T-helper 22 cell (primary cell): Measurements from ENCODE around the gene BCL2L1.

Experiments used
- DNase-seq: peaks from one replicate; pipeline ENCODE4 v3.0.0-alpha.2; 2020; ENCODE audit warnings: low read depth

The BCL2L1 gene

GRCh38 chr20:31708736-31709534 lies 13.7 kb downstream of the BCL2L1 start:
- DNase-seq, result no peak

DNA sequence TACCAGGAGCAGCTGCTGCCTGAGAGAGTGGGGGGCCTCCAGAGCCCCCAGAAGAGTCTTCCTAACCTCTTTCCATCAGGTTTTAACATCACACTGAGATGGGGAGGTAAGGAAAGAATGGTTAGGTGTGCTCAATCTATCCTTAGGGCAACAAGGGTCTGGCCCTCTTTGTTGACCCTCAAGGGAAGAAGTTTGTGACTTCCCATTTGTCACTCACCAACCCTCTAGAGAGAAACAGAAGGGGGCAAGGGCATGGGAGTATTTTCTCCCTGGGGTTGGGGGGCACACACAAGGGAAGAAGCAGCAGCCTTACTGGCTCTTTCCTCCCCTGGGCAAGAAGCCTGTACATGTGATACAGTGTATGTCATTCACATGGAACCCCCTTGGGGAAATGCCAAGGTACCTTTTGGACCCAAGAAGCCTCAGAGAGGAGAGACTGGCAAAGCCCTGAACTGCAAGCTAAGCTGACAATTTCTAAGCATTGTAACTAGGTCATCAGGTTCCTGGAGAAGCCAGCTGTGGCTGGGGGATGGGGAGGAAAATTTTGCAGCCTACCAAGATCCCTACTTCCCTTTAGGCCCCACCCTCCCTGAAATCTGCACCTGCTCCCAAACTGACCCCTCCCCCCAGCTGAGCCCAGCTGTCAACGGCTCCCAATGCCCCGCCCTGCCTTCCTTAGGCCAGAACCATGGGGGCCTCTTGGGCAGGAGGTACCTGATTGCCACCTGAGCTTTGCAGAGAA lies 14.5 kb downstream of the BCL2L1 start:
- DNase-seq, result no peak

- no peak for DNase-seq
These were observed 15.4 kb downstream of the BCL2L1 start for GRCh38 chr20:31707258-31707615.

DNA sequence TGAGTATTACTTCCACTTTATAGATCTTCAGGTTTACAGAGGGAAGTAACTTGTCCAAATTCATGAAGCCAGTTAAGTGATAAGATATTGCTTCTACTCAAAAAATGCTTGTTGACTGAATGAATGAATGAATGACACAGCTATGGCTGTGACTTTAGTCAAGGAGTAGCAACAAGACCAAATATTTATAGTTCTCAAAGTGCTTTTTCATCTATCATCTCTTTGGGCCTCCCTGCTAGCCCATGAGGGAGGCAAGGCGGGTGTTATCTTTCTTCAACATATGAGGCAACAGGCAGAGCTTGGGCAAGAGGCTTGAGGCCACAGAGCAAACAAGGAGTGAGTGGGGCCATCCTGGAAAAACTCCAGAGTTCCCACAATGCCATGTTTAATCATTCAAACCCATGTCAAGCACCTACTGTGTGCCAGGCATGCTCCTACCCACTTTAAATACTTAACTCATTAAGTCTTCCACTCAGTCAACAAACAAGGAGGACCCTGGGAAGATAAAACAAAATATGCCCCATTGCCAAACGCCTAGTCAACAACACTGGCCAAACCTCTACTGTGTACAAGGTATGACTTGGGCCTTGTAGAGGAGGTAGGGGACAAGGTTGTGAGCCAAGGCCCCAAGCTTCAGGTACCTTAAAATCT lies 15.9 kb downstream of the BCL2L1 start:
- DNase-seq, result no peak

DNA sequence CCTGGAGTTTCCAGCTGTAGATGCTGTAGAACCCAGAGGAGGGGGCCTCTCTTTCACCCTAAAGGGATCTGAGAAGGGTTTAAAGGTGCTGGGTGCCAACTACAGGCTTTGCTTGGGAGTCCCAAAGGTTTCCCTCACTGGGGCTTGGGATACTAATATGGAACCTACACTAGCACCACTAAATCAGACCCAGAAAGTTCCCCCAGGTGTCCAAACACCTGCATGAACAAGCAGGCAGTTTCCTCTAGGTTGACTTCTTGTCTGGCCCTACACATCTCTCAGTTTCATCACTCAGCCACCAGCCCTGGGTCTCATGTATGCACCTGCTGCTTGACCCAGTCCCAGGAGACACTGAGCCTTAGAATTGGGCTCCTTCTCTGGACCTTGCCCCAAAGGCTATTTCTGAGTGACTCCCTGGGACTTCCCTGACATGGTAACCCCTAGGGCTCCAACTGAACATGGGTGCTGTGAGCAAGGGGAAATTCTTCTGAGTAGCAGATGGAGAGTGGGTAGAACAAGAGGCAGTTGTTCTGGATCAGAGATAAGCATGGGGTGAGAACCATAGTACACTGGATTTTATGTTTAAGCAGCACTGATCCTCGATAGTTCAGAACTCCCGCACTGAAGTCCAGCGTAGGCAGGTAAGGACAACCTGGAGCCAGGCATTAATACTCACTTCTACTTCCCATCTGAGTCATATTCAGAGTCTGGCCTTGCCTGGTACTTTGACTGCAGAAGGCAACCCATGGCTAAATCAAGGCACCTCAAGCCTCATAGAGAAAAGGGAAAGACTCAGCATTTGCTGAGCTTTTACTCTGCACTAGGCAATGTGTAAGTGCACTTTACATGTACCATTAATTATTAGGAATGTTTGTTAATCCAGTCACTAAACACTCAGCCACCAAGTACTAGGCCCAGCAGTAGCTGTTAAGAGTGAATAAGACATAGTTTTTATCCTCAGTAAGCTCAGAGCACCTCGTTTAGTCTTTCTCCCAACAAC lies 16.8 kb downstream of the BCL2L1 start:
- no peak for DNase-seq

- DNase-seq, result no peak
These were observed 17.5 kb downstream of the BCL2L1 start for GRCh38 chr20:31705191-31705590.

DNA sequence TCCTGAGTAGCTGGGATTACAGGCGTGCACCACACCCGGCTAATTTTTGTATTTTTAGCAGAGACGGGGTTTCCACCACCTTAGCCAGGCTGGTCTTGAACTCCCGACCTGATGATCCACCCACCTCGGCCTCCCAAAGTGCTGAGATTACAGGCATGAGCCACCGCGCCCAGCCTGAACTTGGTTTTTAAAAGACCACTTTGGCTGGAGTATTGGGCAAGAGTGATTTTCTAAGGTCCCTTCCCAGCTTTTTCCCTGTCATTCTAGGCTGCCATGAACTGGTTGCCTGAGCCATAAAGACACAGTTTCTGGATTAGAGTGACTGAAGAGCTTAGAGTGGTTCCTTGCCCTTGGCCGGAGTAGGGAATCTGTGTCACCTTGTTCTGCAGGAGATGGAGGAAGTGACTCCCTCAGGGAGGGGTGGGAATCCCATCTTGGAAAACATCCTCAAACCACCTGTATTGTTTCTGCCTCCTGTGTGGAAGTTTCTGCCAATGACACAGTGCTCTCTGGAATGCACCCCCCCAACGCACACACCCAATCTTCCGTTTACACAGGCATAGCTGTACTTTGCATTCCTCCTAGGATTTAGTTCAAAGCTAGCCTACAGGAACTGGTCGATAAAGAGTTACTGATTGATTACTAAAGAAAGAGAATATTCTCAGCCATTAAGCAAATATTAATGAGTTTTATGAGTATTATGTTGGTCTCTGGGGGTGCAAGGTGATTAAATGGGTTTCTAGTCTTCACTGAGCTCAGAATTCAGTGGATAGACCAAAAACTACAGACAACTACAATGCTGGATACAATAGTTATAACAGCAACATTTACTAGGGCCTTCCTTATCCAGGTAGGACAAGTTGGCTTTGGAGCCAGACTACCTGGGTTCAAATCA lies 18.2 kb downstream of the BCL2L1 start:
- DNase-seq, result no peak

GRCh38 chr20:31701591-31701990 lies 21.1 kb downstream of the BCL2L1 start:
- no peak for DNase-seq

GRCh38 chr20:31700747-31701146 lies 21.9 kb downstream of the BCL2L1 start:
- no peak for DNase-seq

- DNase-seq, result no peak
These were observed 22.6 kb downstream of the BCL2L1 start for GRCh38 chr20:31699801-31700728.

GRCh38 chr20:31698803-31699718 lies 23.6 kb downstream of the BCL2L1 start:
- no peak for DNase-seq

DNA sequence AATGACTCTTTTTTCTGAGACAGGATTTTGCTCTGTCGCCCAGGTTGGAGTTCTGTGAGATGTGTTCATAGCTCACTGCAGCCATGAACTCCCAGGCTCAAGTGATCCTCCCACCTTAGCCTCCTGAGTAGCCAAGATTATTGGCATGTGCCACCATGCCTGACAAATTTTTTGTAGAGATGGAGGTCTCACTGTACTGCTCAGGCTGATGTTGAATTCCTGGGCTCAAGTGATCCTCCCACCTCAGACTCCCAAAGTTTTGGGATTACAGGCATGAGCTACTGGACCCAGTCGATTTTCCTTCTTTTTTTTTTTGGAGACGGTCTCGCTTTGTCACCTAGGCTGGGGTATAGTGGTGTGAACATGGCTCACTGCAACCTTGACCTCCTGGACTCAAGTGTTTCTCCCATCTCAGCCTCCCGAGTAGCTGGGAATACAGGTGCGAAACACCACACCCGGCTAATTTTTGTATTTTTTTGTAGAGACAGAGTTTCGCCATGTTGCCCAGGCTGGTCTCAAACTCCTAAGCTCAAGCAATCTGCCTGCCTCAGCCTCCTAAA lies 24.3 kb downstream of the BCL2L1 start:
- DNase-seq, result no peak

DNA sequence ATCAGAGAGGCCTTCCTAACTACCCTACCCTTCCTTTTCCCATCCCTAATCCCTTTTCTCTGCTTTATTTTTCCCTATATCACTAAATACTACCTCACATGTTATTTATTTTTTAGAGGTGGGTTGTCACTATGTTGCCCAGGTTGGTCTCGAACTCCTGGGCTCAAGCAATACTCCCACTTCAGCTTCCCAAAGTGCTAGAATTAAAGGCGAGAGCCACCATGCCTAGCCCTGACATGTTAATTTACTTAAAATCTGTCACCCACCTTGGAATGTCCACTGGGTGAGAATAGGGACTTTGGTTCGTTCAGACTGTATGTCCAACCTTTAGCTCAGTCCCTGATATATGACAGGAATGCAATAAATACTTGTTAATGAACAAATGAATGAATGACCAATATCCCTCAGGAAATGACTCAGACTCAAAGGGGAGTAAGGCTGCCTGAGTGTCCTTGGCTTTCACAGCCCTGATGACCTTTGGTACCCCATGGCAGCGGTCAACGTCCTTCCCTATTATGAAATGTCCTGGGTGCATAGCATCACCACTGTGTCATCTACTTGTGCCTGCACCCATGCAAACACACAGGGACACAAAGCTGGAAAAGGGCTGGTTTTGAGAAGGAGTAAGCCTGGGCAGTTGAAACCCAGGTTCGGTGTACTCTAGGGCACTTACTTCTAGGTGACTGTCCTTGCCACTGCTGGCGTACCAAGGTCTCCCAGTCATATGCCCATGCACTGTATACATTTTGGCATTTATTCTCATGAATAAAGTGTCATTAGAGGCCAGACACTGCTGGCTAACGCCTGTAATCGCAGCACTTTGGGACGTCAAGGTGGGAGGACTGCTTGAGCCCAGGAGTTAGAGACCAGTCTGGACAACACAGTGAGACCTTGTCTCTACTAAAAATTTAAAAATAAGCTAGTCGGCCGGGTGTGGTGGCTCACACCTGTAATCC lies 26.5 kb downstream of the BCL2L1 start:
- DNase-seq, result no peak

DNA sequence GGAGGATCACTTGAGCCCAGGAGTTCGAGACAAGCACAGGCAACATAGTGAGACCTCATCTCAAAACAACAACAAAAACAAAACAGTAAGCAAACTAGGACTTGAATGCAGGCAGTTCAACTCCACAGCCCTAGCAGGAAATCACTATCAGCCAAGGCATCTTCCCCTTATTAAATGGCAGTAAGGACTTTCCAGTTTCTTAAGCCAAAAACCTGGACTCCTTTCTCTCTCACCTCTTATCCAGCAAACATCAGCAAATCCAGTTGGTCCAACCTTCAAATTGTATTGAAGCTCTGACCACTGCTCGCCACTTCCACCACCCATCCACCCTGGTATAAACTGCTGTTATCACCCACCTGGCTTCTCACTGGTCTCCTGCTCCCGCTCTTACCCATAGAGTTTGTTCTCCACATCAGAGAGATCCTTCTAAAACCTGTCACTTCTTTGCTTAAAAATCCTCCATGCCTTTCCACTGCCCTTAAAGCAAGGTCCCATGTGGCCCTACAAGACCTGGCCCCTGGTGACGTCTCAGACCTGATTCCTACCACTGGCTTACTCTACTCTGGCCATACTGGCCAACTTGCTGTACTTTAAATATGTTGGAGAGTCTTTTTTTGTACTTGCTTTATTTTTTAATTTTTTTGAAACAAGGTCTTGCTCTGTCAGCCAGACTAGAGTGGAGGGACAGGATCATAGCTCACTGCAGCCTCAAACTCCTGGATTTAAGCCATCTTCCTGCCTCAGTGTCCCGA lies 27.6 kb downstream of the BCL2L1 start:
- no peak for DNase-seq

DNA sequence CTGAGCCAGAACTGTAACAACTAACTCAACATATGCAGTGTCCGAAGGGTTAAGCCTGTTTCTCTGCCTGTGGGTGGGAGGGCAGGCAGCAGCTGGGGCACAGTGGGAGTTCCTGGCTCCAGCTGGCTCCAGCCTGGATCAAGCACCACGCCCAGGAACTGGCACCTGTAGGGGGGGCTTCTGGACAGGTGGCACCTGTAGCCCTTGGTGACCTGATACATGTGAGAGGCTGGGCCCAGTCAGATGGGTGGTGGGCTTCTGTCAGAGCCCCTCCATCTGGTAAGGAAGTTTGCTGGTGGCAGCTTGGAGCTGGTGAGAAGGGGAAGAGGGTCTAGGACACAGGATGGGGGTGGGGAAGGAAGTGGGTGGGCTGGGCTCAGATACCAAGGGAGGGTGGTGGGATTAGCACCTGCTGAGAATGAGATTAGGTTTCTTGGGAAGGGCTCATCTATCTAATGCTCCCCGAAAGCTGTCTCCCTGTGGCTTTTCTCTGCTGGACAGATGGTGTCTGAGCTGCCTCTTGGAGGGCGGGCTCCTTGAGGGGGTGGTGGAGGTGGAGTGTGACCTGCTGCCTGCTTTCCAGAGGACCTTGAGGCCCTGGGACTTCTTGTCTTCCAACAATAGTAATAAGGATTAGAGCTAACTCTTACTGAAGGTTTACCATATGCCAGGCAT lies 28.5 kb downstream of the BCL2L1 start:
- DNase-seq, result no peak

DNA sequence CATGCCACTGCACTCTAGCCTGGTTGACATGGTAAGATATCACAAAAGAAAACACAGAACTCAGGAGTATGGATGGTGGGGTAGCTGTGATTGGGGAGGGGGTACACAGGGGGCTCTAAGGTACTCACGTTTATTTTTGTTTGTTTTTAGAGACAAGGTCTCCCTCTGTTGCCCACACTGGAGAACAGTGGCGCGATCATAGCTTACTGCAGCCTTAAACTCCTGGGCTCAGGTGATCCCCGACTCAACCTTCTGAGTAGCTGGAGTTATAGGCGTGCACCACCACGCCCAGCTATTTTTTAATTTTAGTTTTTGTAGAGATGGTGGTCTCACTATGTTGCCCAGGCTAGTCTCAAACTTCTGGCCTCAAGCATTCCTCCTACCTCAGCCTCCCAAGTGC lies 29.3 kb downstream of the BCL2L1 start:
- DNase-seq, result no peak
